ENCODE results near the gene TAF7.
A peak's percentile ranks its signal among the peaks of the same experiment; 100 is the strongest.

GRCh38 chr5:141320225-141321169 lies at the start of gene TAF7:
- TF ChIP-seq, protein P1, sequence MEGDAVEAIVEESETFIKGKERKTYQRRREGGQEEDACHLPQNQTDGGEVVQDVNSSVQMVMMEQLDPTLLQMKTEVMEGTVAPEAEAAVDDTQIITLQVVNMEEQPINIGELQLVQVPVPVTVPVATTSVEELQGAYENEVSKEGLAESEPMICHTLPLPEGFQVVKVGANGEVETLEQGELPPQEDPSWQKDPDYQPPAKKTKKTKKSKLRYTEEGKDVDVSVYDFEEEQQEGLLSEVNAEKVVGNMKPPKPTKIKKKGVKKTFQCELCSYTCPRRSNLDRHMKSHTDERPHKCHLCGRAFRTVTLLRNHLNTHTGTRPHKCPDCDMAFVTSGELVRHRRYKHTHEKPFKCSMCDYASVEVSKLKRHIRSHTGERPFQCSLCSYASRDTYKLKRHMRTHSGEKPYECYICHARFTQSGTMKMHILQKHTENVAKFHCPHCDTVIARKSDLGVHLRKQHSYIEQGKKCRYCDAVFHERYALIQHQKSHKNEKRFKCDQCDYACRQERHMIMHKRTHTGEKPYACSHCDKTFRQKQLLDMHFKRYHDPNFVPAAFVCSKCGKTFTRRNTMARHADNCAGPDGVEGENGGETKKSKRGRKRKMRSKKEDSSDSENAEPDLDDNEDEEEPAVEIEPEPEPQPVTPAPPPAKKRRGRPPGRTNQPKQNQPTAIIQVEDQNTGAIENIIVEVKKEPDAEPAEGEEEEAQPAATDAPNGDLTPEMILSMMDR (IDR thresholded peaks at IDR 0.05; ENCODE audit: low read depth, low read length): peak; percentile 67
- no peak for TF ChIP-seq EZH2phosphoT487 (IDR thresholded peaks at IDR 0.05; ENCODE audit: low read depth)
